DOHH2 (cell line): ENCODE measurements around the gene COMMD10.

Source experiments
- H3F3A ChIP-seq: fragments of 200-600 bp; sonication (generic), shearing (Covaris generic); 2 replicates; pipeline ENCODE4 v1.6.0; 2016; ENCODE audit warnings: antibody characterized with exemption, mild to moderate bottlenecking; ENCODE audit not compliant: control insufficient read depth, insufficient read depth
- H3K27ac ChIP-seq: fragments of 200-600 bp; sonication (generic); 2 replicates; pipeline ENCODE4 v1.5.1; 2014; ENCODE audit warnings: low read depth, mild to moderate bottlenecking, low read length, moderate library complexity
- H3K27me3 ChIP-seq: fragments of 200-600 bp; sonication (generic); 2 replicates; pipeline ENCODE4 v1.6.1; 2014; ENCODE audit warnings: mild to moderate bottlenecking, low read length, mixed read lengths; ENCODE audit not compliant: control insufficient read depth
- H3K36me3 ChIP-seq: fragments of 200-600 bp; sonication (generic); 2 replicates; pipeline ENCODE4 v1.6.1; 2014; ENCODE audit warnings: mild to moderate bottlenecking, low read length, moderate library complexity, mixed read lengths; ENCODE audit not compliant: control insufficient read depth
- H3K4me1 ChIP-seq: fragments of 200-600 bp; sonication (generic); 2 replicates; pipeline ENCODE4 v1.6.1; 2014; ENCODE audit warnings: mild to moderate bottlenecking, low read length, mixed read lengths; ENCODE audit not compliant: control insufficient read depth
- H3K4me2 ChIP-seq: fragments of 200-600 bp; sonication (generic); 2 replicates; pipeline ENCODE4 v1.6.0; 2014; ENCODE audit warnings: mild to moderate bottlenecking, low read length, moderate library complexity
- H3K4me3 ChIP-seq: fragments of 200-600 bp; sonication (generic); 2 replicates; pipeline ENCODE4 v1.5.1; 2014; ENCODE audit warnings: mild to moderate bottlenecking, low read length, mixed read lengths
- H3K79me2 ChIP-seq: fragments of 200-600 bp; sonication (generic); 2 replicates; pipeline ENCODE4 v1.6.1; 2014; ENCODE audit warnings: mild to moderate bottlenecking, low read length, mixed read lengths; ENCODE audit not compliant: control insufficient read depth
- H3K9me2 ChIP-seq: fragments of 200-600 bp; sonication (generic); replicated peaks from 2 replicates; pipeline ENCODE4 v1.6.1; 2014; ENCODE audit warnings: mild to moderate bottlenecking, low read length, mixed read lengths; ENCODE audit not compliant: control insufficient read depth
- H3K9me3 ChIP-seq: fragments of 200-600 bp; sonication (generic); 2 replicates; pipeline ENCODE4 v1.6.1; 2014; ENCODE audit warnings: antibody characterized with exemption, low read length, mixed read lengths; ENCODE audit not compliant: control insufficient read depth, insufficient read depth
- H4K20me1 ChIP-seq: fragments of 200-600 bp; sonication (generic); 2 replicates; pipeline ENCODE4 v1.6.0; 2014; ENCODE audit warnings: low read depth, mild to moderate bottlenecking, antibody characterized with exemption, low read length, moderate library complexity; ENCODE audit not compliant: control insufficient read depth, insufficient read depth
- CTCF ChIP-seq: fragments of 200-600 bp; sonication (generic); IDR thresholded peaks from one replicate; pipeline ENCODE4 v1.5.1; 2014; ENCODE audit warnings: antibody characterized with exemption, mild to moderate bottlenecking, low read depth, low read length; ENCODE audit not compliant: poor library complexity, severe bottlenecking
- EZH2phosphoT487 ChIP-seq: fragments of 200-600 bp; sonication (generic); IDR thresholded peaks from 2 replicates; pipeline ENCODE4 v1.6.1; 2017; ENCODE audit warnings: borderline replicate concordance, mild to moderate bottlenecking, antibody characterized with exemption, low read length, moderate library complexity, mixed read lengths

COMMD10 gene

DNA sequence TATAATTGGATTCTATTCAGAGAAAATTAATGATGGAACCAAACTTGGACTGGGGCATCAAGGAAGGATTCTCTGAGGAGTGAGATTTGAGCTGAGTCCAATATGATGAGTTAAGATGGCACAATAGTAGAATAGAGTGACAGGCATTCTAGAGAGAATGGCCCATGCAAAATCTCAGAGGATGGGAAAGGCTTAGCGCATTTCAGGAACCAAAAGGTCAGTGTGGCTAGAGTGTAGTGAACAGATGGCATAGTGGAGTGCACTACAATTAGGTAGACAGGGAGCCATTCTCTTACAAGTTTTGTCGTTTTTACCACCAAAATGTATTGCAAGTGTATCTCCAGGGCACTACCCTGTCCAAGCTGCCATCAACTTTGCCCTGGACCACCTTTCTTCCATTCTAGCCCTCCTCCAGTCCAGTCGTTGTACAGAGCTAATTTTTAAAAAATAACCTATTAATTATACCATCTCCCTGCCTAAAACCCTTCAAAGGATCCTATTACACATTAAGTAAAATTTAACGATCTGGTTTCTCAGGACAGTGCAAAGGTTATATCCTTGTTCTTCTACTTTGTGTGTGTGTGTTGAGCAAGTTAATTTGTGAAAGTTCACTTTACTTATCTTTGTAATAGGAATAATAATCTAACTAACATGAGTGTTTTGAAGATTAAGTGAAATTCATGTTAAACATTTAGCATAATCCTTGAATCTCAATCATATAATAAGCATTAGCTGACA, 211.7 kb downstream of the COMMD10 start:
- Histone ChIP-seq H3K36me3 (peaks cover 25% of the 10 kb centered on the region), H3F3A (no peaks in the 10 kb centered on the region), H3K27ac (no peak overlapping the region), H3K4me2 (no peak overlapping the region), H3K9me2 (no peaks in the 10 kb centered on the region), H3K27me3 (no peaks in the 10 kb centered on the region), H3K79me2 (no peaks in the 10 kb centered on the region), H3K9me3 (peaks cover 4% of the 10 kb centered on the region; the same call in 1 of the 2 replicates), H4K20me1 (no peaks in the 10 kb centered on the region), H3K4me1 (no peaks in the 10 kb centered on the region), H3K4me3 (no peak overlapping the region)
- no peak for TF ChIP-seq EZH2phosphoT487
- TF ChIP-seq CTCF, result no peak

DNA sequence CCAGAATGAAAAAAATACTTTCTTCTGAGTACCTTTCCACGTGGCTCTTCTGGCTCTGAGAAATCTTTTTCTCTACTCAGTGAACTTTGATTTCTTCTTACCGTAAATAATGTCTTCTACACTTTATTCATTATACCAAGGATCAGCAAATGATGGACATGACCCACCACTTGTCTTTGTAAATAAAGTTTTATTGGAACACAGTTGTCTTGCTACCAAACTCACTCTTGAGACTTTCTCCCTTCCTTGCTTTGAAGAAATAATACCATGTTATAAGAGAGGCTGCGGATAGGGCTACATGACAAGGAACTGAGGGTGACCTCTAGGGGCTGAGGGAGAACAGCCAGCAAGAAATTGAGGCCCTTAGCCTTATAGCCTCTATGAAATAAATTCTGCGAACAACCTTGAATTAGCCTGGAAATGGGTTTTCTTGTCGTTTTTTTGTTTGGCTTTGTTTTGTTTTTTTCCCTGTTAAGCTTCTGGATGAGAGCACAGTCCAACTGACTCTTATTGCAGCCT, 212.5 kb downstream of the COMMD10 start:
- Histone ChIP-seq H3K4me1 (no peaks in the 10 kb centered on the region), H4K20me1 (no peaks in the 10 kb centered on the region), H3F3A (no peaks in the 10 kb centered on the region), H3K27me3 (no peaks in the 10 kb centered on the region), H3K4me2 (no peak overlapping the region), H3K27ac (no peak overlapping the region), H3K9me2 (no peaks in the 10 kb centered on the region), H3K36me3 (peaks cover 23% of the 10 kb centered on the region), H3K4me3 (no peak overlapping the region), H3K79me2 (no peaks in the 10 kb centered on the region), H3K9me3 (peaks cover 4% of the 10 kb centered on the region; the same call in 1 of the 2 replicates)
- TF ChIP-seq EZH2phosphoT487 (no peak), CTCF (no peak)

GRCh38 chr5:116299746-116300640, 215.2 kb downstream of the COMMD10 start:
- Histone ChIP-seq H3K9me2 (no peaks in the 10 kb centered on the region), H3K4me1 (no peaks in the 10 kb centered on the region), H3K79me2 (no peaks in the 10 kb centered on the region), H3K27me3 (no peaks in the 10 kb centered on the region), H3K9me3 (peaks cover 4% of the 10 kb centered on the region; the same call in 1 of the 2 replicates), H4K20me1 (no peaks in the 10 kb centered on the region), H3K4me2 (no peak overlapping the region), H3K4me3 (no peak overlapping the region), H3F3A (no peaks in the 10 kb centered on the region), H3K36me3 (peaks cover 20% of the 10 kb centered on the region), H3K27ac (no peak overlapping the region)
- TF ChIP-seq CTCF (no peak), EZH2phosphoT487 (no peak)
